ENCODE measurements around the gene RBM17. TPM values are rescaled to one million over a fixed set of nuclear protein-coding genes. Genes with fewer than 3 reads are reported as not detected.

RBM17 gene
- total and polyA plus RNA-seq, 2 of the 13 experiments (the other 11 are each of a cell fraction or from before 2014, with no cell fraction given): 30.7 to 77.5 TPM

- TF ChIP-seq, protein P1, sequence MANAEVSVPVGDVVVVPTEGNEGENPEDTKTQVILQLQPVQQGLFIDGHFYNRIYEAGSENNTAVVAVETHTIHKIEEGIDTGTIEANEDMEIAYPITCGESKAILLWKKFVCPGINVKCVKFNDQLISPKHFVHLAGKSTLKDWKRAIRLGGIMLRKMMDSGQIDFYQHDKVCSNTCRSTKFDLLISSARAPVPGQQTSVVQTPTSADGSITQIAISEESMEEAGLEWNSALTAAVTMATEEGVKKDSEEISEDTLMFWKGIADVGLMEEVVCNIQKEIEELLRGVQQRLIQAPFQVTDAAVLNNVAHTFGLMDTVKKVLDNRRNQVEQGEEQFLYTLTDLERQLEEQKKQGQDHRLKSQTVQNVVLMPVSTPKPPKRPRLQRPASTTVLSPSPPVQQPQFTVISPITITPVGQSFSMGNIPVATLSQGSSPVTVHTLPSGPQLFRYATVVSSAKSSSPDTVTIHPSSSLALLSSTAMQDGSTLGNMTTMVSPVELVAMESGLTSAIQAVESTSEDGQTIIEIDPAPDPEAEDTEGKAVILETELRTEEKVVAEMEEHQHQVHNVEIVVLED (CRISPR knock-in tag; IDR thresholded peaks at IDR 0.05; ENCODE audit: borderline replicate concordance): no peak
These were observed 37.9 kb upstream of the RBM17 start (continued) for GRCh38 chr10:6050801-6051445.

DNA sequence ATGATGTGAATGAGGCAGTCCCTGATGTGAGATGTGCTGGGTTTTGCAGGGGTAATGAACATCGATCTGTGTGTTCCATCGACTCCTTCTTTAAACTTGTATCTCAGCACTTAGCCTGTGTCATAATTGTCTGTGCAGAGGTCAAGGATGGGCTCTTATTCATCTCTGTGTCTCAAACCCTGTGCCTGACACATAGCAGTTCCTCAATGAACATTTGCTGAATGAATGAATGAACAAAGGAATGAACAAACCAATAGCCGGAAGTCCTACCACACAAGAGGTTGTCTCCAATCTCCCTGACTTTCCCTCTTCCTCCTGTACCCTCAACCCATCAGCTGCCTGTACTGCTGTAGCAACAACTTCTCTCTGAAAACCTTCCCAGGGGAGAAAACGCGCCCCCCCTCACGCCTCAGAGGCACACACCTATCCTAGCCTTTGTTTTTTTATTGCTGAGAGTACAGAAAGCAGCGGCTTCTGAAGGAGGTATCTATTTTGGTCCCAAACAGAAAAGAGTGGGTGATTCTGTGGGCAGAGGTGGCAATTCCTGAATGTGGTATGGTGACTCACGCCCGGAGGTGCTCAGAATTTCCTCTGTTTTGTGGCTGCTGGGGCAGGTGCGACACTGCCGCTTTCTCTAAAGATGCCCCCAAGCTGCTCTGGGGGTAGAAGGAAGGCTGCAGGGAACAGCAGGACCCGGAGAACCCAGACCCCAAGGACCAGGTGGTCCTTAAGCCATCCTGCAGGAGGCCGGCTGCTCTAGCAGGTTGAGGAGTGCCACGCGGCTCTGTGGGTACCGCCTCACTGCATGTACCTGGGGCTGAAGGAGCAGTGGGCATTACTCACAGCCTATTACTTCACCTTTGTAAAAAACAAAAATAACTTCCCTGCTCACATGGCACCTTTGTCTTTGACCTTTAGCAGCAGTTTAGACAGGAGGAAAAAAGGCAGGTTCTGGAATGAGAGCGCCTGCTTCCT lies 36.3 kb upstream of the RBM17 start:
- WGBS (ENCODE audit: low lambda C conversion rate): 81% methylated on average over 10 of the region's 17 CpGs
- no peaks in the 10 kb centered on the region for H3K79me2 ChIP-seq (ENCODE audit: insufficient read depth, low read length)
- intact Hi-C loops (cut with micrococcal nuclease; ENCODE audit: unreplicated experiment) (loop anchor here (5.0 kb wide), 1 partner anchor 40 kb away; no protein-coding TSS in a partner anchor), in situ Hi-C loops (cut with HindIII; ENCODE audit: extremely low pct_ligation_motif_present, low pct_unique_long_range_greater_than_20kb) (no loop called here)
- peaks cover 1 to 3% of the 10 kb centered on the region in 2 experiments; a peak in 2 of 5 replicates for H3K27me3 ChIP-seq (ENCODE audit: control insufficient read depth in 1 of 2, insufficient read depth in 2 of 2, low read length in 2 of 2)
- BruUV-seq (replicated peaks): no TSS peak
- H3K4me2 ChIP-seq (ENCODE audit: low read depth, low read length): no peak overlapping the region
- POLR2A ChIA-PET: no interaction called here
- FAIRE-seq (no peak), ATAC-seq (no peak), DNase-seq (ENCODE audit: low spot score) (no peak)
- no peak overlapping the region for H2AFZ ChIP-seq (ENCODE audit: low read length)
- no peaks in the 10 kb centered on the region for H4K20me1 ChIP-seq (ENCODE audit: insufficient read depth, low read length)
- H3K36me3 ChIP-seq (replicated peaks in 1 of 2; ENCODE audit: control insufficient read depth in 1 of 2, insufficient read depth in 2 of 2, low read length in 2 of 2): no peaks in the 10 kb centered on the region
- H3K4me3 ChIP-seq (replicated peaks in 1 of 3; ENCODE audit: insufficient read depth in 1 of 3, low read depth in 2 of 3, low read length in 3 of 3): no peak overlapping the region
- peaks cover 30% of the 10 kb centered on the region for H3K4me1 ChIP-seq (ENCODE audit: insufficient read depth, low read length)
- TF ChIP-seq FOXC1 (CRISPR knock-in tag; IDR thresholded peaks at IDR 0.05; ENCODE audit: borderline replicate concordance): no peak
- TF ChIP-seq ZNF552 (CRISPR knock-in tag; IDR thresholded peaks at IDR 0.05; ENCODE audit: borderline replicate concordance): no peak
- TF ChIP-seq ZFP41 (CRISPR knock-in tag; IDR thresholded peaks at IDR 0.05; ENCODE audit: borderline replicate concordance): no peak
- no peak for TF ChIP-seq ZNF839 (CRISPR knock-in tag; IDR thresholded peaks at IDR 0.05; ENCODE audit: borderline replicate concordance)
- TF ChIP-seq GPN1 (CRISPR knock-in tag; IDR thresholded peaks at IDR 0.05; ENCODE audit: borderline replicate concordance): no peak
- TF ChIP-seq MXI1 (IDR thresholded peaks at IDR 0.05; ENCODE audit: borderline replicate concordance, low read depth, low read length): no peak
- TF ChIP-seq, protein P2, sequence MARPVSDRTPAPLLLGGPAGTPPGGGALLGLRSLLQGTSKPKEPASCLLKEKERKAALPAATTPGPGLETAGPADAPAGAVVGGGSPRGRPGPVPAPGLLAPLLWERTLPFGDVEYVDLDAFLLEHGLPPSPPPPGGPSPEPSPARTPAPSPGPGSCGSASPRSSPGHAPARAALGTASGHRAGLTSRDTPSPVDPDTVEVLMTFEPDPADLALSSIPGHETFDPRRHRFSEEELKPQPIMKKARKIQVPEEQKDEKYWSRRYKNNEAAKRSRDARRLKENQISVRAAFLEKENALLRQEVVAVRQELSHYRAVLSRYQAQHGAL (CRISPR knock-in tag; IDR thresholded peaks at IDR 0.05; ENCODE audit: not compliant biosample characterization): no peak
- CTCF ChIA-PET (ENCODE audit: low intra/inter-chr PET ratio, low total read pairs): no interaction called here
- no peaks in the 10 kb centered on the region for H3K9me3 ChIP-seq (ENCODE audit: low read length)
- H3K27ac ChIP-seq (ENCODE audit: extremely low read length, insufficient read depth, low read length): no peak overlapping the region
- H3K9ac ChIP-seq (ENCODE audit: insufficient read depth, low read depth, low read length): no peak overlapping the region

Measured in HepG2 (cell line).